Neutrophil (primary cell): Measurements from ENCODE around the gene GRK7.
A peak's percentile ranks its signal among the peaks of the same experiment; 100 is the strongest.

Source experiments
- H3K27ac ChIP-seq: fragments of 200-600 bp; sonication (generic); 2 replicates; pipeline ENCODE4 v1.5.1; 2016; ENCODE audit warnings: mild to moderate bottlenecking, moderate library complexity
- H3K27me3 ChIP-seq: fragments of 200-600 bp; sonication (generic); 2 replicates; pipeline ENCODE4 v1.6.0; 2016; ENCODE audit warnings: mild to moderate bottlenecking
- H3K36me3 ChIP-seq: fragments of 200-600 bp; sonication (generic); 2 replicates; pipeline ENCODE4 v1.5.1; 2017
- H3K4me1 ChIP-seq, 2 experiments: fragments of 200-600 bp in 1 of 2; sonication (generic) in 1 of 2; 1 replicate in 1 of 2; 2 replicates in 1 of 2; pipeline versions ENCODE4 v1.5.1 to v1.6.1; 2013 to 2016; ENCODE audit warnings: low read depth in 1 of 2, low read length in 1 of 2, mild to moderate bottlenecking in 1 of 2, moderate library complexity in 1 of 2; ENCODE audit not compliant: control insufficient read depth in 1 of 2, insufficient read depth in 1 of 2
- H3K4me3 ChIP-seq, 2 experiments: fragments of 200-600 bp in 1 of 2; sonication (generic) in 1 of 2; 1 replicate in 1 of 2; 2 replicates in 1 of 2; pipeline ENCODE4 v1.5.1; 2013 to 2016; ENCODE audit warnings: low read depth in 1 of 2, low read length in 1 of 2, mild to moderate bottlenecking in 1 of 2, moderate library complexity in 1 of 2
- H3K9me3 ChIP-seq: fragments of 200-600 bp; sonication (generic); 2 replicates; pipeline ENCODE4 v1.5.1; 2016
- TF ChIP-seq, protein P1 (sequence below): fragments of 200-600 bp; sonication (generic); IDR thresholded peaks from 2 replicates; pipeline ENCODE4 v1.5.1; 2016; ENCODE audit warnings: antibody characterized with exemption

The GRK7 gene

GRCh38 chr3:141735770-141736465 lies 27.3 kb upstream of the GRK7 start:
- TF ChIP-seq, protein P1, sequence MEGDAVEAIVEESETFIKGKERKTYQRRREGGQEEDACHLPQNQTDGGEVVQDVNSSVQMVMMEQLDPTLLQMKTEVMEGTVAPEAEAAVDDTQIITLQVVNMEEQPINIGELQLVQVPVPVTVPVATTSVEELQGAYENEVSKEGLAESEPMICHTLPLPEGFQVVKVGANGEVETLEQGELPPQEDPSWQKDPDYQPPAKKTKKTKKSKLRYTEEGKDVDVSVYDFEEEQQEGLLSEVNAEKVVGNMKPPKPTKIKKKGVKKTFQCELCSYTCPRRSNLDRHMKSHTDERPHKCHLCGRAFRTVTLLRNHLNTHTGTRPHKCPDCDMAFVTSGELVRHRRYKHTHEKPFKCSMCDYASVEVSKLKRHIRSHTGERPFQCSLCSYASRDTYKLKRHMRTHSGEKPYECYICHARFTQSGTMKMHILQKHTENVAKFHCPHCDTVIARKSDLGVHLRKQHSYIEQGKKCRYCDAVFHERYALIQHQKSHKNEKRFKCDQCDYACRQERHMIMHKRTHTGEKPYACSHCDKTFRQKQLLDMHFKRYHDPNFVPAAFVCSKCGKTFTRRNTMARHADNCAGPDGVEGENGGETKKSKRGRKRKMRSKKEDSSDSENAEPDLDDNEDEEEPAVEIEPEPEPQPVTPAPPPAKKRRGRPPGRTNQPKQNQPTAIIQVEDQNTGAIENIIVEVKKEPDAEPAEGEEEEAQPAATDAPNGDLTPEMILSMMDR = no peak
- Histone ChIP-seq H3K4me1 (peaks cover 36 to 41% of the 10 kb centered on the region in 2 experiments), H3K27me3 (no peaks in the 10 kb centered on the region), H3K27ac (no peak overlapping the region), H3K9me3 (no peaks in the 10 kb centered on the region), H3K4me3 (no peak overlapping the region), H3K36me3 (no peaks in the 10 kb centered on the region)

DNA sequence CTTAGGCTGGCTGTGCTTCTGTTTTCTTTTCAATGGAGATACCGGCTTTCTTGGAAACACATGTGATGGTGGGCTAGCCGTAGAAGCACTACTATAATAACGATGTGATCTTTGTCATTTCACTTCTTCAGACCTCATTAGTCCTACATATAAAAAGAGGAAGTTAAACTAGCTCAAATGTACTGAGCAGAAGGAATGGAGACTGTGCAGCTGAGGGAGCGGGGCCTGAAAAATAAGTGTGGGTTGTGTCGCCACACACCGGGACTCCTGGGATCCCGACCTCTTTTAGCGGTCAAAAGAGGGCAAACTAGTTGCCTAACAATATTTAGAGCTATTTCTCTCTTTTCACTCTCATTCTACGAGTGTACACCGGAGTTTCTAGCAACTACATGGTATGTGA lies 26.1 kb upstream of the GRK7 start:
- Histone ChIP-seq H3K4me1 (peaks cover 41 to 44% of the 10 kb centered on the region in 2 experiments), H3K4me3 (peak overlapping the region in 1 of 2 experiments; percentile 75), H3K36me3 (no peaks in the 10 kb centered on the region), H3K9me3 (no peaks in the 10 kb centered on the region), H3K27ac (peak overlapping the region; percentile 90), H3K27me3 (no peaks in the 10 kb centered on the region)
- TF ChIP-seq, protein P1 = no peak

- peak overlapping the region; percentile 90 for H3K27ac ChIP-seq
- no peaks in the 10 kb centered on the region for H3K9me3 ChIP-seq
- peaks cover 41 to 44% of the 10 kb centered on the region in 2 experiments for H3K4me1 ChIP-seq
- H3K4me3 ChIP-seq = peak overlapping the region; percentile 75 to 79
- TF ChIP-seq, protein P1 = no peak
- peaks cover 3% of the 10 kb centered on the region for H3K36me3 ChIP-seq
- H3K27me3 ChIP-seq = no peaks in the 10 kb centered on the region
These were observed 25.6 kb upstream of the GRK7 start for GRCh38 chr3:141737678-141738021.

DNA sequence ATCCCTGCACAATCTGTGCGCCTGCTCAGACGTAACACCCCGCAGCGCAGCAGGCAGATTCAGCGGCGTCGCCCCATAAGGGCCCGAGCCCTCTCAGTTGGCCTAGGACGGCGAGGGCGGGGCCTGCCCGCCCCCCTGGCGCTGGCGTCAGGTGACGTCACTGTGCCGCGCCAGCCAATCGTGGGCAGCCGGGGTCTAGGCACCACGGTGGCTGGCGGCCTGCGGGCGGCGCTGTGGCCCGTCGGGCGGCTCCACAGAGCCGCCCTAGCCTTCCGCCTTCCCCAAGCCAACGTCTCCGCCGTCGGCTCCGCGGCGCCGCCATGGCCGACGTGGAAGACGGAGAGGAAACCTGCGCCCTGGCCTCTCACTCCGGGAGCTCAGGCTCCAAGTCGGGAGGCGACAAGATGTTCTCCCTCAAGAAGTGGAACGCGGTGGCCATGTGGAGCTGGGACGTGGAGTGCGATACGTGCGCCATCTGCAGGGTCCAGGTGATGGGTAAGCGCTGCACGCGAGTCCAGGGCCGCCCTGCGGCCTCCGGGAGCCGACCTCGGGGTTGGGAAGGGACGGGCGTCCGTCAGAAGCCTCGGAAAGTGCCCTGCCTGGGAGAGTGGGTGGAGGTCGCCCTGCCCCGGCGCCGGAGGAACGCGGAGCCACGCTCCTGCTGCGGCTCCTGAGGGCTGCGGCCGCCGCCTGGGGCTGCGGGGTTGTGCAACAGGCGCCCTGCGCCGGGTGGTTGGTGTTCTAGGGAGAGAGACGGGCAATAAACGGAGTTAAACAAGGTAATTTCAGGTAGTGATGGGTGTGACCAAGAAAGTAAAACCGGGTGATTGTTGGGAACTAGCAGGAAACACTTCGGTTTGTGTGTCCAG lies 25.0 kb upstream of the GRK7 start, which contains the start of gene RNF7:
RNF7 (plus strand) TSS at position 277 of the 869 bp plus-strand sequence; CDS start at position 321, 44 bp downstream.
- TF ChIP-seq, protein P1 = peak; percentile 96
- peaks cover 41 to 44% of the 10 kb centered on the region in 2 experiments for H3K4me1 ChIP-seq
- peaks cover 7% of the 10 kb centered on the region for H3K36me3 ChIP-seq
- peak within 1 kb of the TSS; percentile 75 to 79 for H3K4me3 ChIP-seq
- H3K27me3 ChIP-seq = no peaks in the 10 kb centered on the region
- no peaks in the 10 kb centered on the region for H3K9me3 ChIP-seq
- H3K27ac ChIP-seq = peak within 1 kb of the TSS; percentile 90

DNA sequence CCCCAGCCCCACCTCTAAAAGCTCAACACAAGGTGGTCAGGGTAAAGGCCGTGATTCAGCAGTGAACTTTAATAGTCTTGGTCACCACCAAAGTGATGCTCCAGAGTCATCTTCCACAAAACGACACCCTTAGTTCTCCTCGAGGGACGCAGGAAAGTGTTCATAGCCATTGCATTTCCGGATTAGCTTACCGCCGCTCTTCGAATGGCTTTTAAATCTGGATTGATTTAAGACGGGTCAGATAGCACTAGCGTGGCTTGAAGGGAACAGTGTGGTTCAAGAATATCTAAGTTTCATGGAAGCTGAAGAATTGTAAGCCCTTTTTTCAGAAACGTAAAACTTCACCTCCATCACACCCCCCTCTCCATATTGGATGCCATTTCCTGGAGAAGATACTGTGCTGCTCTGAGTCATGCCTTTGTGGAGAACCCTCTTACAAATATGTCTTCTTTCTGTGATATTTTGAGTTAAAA lies 24.3 kb upstream of the GRK7 start:
- TF ChIP-seq, protein P1 = no peak
- Histone ChIP-seq H3K4me3 (peak overlapping the region; percentile 75 to 79), H3K27ac (peak overlapping the region; percentile 90), H3K27me3 (no peaks in the 10 kb centered on the region), H3K9me3 (no peaks in the 10 kb centered on the region), H3K4me1 (peaks cover 38 to 40% of the 10 kb centered on the region in 2 experiments), H3K36me3 (peaks cover 10% of the 10 kb centered on the region)
